Neural cell (in vitro differentiated cells): Measurements from ENCODE around the gene RNF212.

Experiments
- EZH2 ChIP-seq: fragments of 200-600, 300-800 bp; shearing (Covaris generic), sonication (generic); IDR thresholded peaks from 2 replicates; pipeline ENCODE4 v1.6.1; 2014; ENCODE audit warnings: antibody characterized with exemption, low read length, borderline replicate concordance, mild to moderate bottlenecking; ENCODE audit not compliant: insufficient read depth, poor library complexity, severe bottlenecking
- TF ChIP-seq, protein P1 (sequence below): fragments of 450-650 bp; IDR thresholded peaks from 2 replicates; pipeline ENCODE4 v1.5.1; 2014; ENCODE audit warnings: antibody characterized with exemption, mild to moderate bottlenecking, moderate library complexity; ENCODE audit not compliant: poor library complexity, severe bottlenecking
- TF ChIP-seq, protein P2 (sequence below): IDR thresholded peaks from 2 replicates; pipeline ENCODE4 v1.6.1; 2012; ENCODE audit warnings: borderline replicate concordance

DNA sequence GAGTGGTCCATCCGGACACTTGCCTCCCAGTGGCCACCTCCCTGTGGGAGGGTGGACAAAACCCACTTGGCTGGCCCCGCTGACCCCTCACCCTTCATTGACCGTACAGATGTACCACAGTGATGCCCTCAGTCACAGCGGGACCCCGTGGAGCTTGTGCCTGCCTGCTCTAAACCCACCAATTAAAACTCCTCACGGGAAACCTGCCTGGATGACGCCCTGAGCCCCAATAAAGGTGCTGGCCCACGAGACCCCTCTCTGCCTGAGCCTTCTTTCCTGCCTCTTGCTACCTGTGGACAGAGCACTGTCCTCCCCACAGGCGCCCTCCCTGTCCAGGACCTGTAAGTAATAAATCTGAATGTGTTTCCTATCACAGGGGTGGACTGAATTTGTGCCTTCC lies 32.9 kb downstream of the RNF212 start:
- TF ChIP-seq, protein P1, sequence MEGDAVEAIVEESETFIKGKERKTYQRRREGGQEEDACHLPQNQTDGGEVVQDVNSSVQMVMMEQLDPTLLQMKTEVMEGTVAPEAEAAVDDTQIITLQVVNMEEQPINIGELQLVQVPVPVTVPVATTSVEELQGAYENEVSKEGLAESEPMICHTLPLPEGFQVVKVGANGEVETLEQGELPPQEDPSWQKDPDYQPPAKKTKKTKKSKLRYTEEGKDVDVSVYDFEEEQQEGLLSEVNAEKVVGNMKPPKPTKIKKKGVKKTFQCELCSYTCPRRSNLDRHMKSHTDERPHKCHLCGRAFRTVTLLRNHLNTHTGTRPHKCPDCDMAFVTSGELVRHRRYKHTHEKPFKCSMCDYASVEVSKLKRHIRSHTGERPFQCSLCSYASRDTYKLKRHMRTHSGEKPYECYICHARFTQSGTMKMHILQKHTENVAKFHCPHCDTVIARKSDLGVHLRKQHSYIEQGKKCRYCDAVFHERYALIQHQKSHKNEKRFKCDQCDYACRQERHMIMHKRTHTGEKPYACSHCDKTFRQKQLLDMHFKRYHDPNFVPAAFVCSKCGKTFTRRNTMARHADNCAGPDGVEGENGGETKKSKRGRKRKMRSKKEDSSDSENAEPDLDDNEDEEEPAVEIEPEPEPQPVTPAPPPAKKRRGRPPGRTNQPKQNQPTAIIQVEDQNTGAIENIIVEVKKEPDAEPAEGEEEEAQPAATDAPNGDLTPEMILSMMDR = no peak
- no peak for TF ChIP-seq EZH2
- TF ChIP-seq, protein P2, sequence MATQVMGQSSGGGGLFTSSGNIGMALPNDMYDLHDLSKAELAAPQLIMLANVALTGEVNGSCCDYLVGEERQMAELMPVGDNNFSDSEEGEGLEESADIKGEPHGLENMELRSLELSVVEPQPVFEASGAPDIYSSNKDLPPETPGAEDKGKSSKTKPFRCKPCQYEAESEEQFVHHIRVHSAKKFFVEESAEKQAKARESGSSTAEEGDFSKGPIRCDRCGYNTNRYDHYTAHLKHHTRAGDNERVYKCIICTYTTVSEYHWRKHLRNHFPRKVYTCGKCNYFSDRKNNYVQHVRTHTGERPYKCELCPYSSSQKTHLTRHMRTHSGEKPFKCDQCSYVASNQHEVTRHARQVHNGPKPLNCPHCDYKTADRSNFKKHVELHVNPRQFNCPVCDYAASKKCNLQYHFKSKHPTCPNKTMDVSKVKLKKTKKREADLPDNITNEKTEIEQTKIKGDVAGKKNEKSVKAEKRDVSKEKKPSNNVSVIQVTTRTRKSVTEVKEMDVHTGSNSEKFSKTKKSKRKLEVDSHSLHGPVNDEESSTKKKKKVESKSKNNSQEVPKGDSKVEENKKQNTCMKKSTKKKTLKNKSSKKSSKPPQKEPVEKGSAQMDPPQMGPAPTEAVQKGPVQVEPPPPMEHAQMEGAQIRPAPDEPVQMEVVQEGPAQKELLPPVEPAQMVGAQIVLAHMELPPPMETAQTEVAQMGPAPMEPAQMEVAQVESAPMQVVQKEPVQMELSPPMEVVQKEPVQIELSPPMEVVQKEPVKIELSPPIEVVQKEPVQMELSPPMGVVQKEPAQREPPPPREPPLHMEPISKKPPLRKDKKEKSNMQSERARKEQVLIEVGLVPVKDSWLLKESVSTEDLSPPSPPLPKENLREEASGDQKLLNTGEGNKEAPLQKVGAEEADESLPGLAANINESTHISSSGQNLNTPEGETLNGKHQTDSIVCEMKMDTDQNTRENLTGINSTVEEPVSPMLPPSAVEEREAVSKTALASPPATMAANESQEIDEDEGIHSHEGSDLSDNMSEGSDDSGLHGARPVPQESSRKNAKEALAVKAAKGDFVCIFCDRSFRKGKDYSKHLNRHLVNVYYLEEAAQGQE = no peak
